Measurements from ENCODE around the gene ONECUT3.

Gene ONECUT3

DNA sequence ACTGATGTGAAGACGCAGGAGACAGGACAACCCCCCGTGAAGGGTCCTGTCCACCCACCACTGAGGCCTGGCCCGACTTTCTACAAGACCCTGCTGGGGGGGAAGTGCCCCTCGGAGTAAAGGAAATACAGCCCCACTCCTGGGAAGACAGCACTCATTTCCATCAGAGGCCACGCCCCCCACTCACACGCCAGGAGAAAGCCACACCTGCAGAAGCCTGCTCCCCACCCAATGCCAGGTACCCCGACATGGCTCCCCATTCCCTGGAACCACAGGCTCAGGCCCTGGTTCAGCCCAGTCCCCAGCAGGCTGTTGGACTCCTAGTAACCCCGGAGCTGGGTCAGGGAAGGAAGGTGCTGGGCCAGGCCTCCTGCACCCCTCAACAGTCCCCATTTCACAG, 69.7 kb downstream of the ONECUT3 start:
- H3K4me3 ChIP-seq (ENCODE audit: low read depth, low read length): no peak overlapping the region
- no peak for TF ChIP-seq CTCF (IDR thresholded peaks at IDR 0.05; ENCODE audit: low read depth, low read length)

GRCh38 chr19:1823539-1824251, 70.4 kb downstream of the ONECUT3 start:
- H3K4me3 ChIP-seq (ENCODE audit: low read depth, low read length): no peak overlapping the region
- no peak for TF ChIP-seq CTCF (IDR thresholded peaks at IDR 0.05; ENCODE audit: low read depth, low read length)

GRCh38 chr19:1824252-1824622, 70.9 kb downstream of the ONECUT3 start:
- no peak overlapping the region for H3K4me3 ChIP-seq (ENCODE audit: low read depth, low read length)
- TF ChIP-seq CTCF (IDR thresholded peaks at IDR 0.05; ENCODE audit: low read depth, low read length): no peak

DNA sequence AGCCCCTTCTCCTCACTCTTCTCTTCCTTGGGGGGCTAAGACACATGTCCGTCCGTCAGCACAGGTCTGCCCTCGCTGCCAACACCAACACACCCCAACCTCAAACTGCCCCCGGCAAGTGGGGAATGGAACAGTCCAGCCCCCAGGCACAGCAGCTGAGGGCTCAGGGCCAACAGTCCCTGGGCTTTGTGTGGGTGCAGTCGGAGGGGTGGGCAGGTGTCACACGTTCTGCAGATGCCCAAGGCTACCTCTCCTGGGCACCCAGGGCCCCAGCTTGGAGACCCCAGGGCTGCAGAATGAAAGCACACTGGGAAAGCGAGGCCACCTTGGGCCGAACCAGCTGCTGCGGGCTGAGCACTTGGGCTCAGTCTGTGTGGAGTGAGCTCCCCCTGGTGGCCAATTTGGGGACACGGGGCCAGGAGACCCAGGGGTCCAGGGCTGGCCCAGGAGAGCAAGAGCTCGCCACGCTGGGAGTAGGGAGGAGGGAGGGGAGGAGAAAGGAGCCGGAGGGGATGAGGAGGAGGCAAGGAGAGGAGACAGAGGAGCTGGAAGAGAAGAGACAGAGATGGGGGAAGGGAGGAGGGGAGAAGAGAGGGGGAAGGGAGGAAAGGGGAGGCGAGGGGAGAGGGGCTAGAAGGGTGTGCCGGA, 72.7 kb downstream of the ONECUT3 start:
- peak; percentile 80 for TF ChIP-seq CTCF (IDR thresholded peaks at IDR 0.05; ENCODE audit: low read depth, low read length)
- H3K4me3 ChIP-seq (ENCODE audit: low read depth, low read length): no peak overlapping the region

DNA sequence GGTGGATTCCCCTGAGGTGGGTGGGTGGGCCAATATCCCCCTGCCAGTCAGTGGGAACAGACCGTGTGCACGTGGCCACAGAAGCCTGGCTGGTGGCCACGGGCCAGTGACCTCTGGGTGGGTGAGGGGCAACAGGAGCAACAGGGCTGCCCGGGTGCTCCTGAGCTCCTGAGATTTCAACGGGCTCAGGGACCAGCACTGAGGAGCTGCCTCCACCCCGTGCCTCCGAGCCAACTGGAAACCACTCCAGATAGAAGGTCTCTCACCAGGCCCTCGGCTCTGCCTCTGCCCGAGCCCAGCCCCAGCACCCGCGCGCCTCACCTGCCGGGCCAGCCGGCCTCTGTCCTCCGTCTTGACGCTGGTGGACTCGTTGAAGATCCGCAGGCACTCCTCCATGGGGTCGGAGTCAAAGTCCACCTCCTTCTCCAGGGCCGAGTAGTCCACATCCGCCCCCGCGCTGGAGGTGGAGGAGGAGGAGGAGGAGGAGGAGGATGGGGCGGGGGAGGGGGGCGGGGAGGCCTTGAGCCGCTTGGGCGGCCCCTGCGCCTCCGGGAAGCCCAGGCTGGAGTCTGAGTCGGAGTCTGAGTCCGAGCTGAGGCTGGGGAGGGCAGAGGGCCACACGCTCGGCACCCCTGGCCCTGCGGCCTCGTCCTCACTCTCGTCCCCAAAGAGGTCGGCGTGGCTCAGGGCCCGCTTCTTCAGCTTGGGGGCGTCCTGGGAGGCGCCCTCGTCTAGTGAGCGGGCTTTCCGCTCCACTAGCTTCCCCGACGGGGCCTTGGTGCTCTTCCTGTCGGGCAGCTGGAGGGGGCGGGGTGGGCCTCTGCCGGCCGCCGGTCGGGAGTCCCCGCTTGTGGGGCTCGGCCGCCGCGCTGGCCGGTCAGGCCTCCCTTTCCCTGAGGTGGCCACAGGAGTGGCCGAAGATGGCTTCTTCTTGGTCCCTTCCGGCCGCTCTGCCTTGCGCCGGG, 73.5 kb downstream of the ONECUT3 start:
- no peak overlapping the region for H3K4me3 ChIP-seq (ENCODE audit: low read depth, low read length)
- TF ChIP-seq CTCF (IDR thresholded peaks at IDR 0.05; ENCODE audit: low read depth, low read length): no peak

- TF ChIP-seq CTCF (IDR thresholded peaks at IDR 0.05; ENCODE audit: low read depth, low read length): no peak
- no peak overlapping the region for H3K4me3 ChIP-seq (ENCODE audit: low read depth, low read length)
Observed at GRCh38 chr19:1827566-1828278, 74.4 kb downstream of the ONECUT3 start.

All from WI38 (cell line).